NB4 (cell line): Measurements from ENCODE around the gene ZRSR2.

Experiments used
- CTCF ChIP-seq: IDR thresholded peaks from one replicate; pipeline ENCODE4 v1.5.1; 2012; ENCODE audit warnings: low read depth, low read length
- MYC ChIP-seq: IDR thresholded peaks from 2 replicates; pipeline ENCODE4 v1.6.1; 2011; ENCODE audit warnings: low read depth, low read length
- POLR2A ChIP-seq: IDR thresholded peaks from 2 replicates; pipeline ENCODE4 v1.6.1; 2011; ENCODE audit warnings: mild to moderate bottlenecking; ENCODE audit not compliant: insufficient read length; ENCODE audit errors: extremely low read depth
- TF ChIP-seq, protein P1 (sequence below): IDR thresholded peaks from 2 replicates; pipeline ENCODE4 v1.6.1; 2011; ENCODE audit warnings: low read depth, low read length

GRCh38 chrX:15822922-15823321 is 32.6 kb downstream of the ZRSR2 start:
- TF ChIP-seq CTCF (no peak), MYC (no peak), POLR2A (no peak)
- TF ChIP-seq, protein P1, sequence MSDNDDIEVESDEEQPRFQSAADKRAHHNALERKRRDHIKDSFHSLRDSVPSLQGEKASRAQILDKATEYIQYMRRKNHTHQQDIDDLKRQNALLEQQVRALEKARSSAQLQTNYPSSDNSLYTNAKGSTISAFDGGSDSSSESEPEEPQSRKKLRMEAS, result no peak
